RWPE2 (cell line): Measurements from ENCODE around the gene CWC25.

Experiments
- ATAC-seq: fragments of 200-7000 bp; cut with Tn5 transposase; 3 replicates; pipeline ENCODE4 v1.9.1; 2021; ENCODE audit warnings: low read depth
- DNase-seq: peaks from one replicate; pipeline ENCODE4 v3.0.0-alpha.2; 2020; ENCODE audit warnings: low spot score
- H3K27ac ChIP-seq: fragments of 450-650 bp; 2 replicates; pipeline ENCODE4 v1.5.1; 2017; ENCODE audit warnings: mild to moderate bottlenecking; ENCODE audit not compliant: poor library complexity, severe bottlenecking
- H3K27me3 ChIP-seq: fragments of 250-450 bp; sonication (Bioruptor Pico); 2 replicates; pipeline ENCODE4 v1.5.1; 2021; ENCODE audit warnings: mild to moderate bottlenecking, moderate library complexity; ENCODE audit not compliant: insufficient read depth, poor library complexity, severe bottlenecking
- H3K36me3 ChIP-seq: fragments of 250-450 bp; sonication (Bioruptor Pico); 2 replicates; pipeline ENCODE4 v1.5.1; 2020; ENCODE audit warnings: low read depth, mild to moderate bottlenecking, moderate library complexity
- H3K4me1 ChIP-seq: fragments of 250-450 bp; sonication (Bioruptor Pico); 2 replicates; pipeline ENCODE4 v1.5.1; 2021; ENCODE audit warnings: mild to moderate bottlenecking, moderate library complexity; ENCODE audit not compliant: insufficient read depth, poor library complexity, severe bottlenecking
- H3K4me3 ChIP-seq: fragments of 250-450 bp; sonication (Bioruptor Pico); 2 replicates; pipeline ENCODE4 v1.5.1; 2021; ENCODE audit warnings: mild to moderate bottlenecking, moderate library complexity; ENCODE audit not compliant: severe bottlenecking
- H3K9me3 ChIP-seq: fragments of 250-450 bp; sonication (Bioruptor Pico); 2 replicates; pipeline ENCODE4 v1.5.1; 2021; ENCODE audit warnings: mild to moderate bottlenecking, moderate library complexity; ENCODE audit not compliant: severe bottlenecking
- TF ChIP-seq, protein P1 (sequence below): fragments of 450-650 bp; IDR thresholded peaks from one replicate; pipeline ENCODE4 v1.5.1; 2017; ENCODE audit warnings: mild to moderate bottlenecking, moderate library complexity; ENCODE audit not compliant: poor library complexity, severe bottlenecking

The CWC25 gene

DNA sequence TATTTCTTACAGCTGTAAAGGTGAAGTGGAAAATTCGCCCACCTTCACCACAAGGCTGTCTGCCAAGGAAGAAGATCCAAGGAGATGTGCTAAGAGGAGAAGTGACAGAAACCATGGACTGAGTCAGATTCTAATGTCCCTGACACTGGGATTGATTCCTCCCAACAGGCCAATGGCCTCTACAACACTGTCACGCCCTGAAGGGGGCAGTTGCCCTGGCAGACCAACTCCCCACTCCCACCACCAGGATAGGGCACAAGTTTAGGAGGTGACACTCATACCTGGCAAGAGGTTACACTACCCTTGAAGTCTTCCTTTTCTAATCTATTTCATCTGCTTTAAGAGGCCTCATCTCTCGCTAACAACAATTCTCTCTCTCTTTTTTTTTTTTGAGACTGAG, 41.9 kb downstream of the CWC25 start:
- Histone ChIP-seq H3K4me1 (no peaks in the 10 kb centered on the region), H3K27me3 (no peaks in the 10 kb centered on the region), H3K9me3 (no peaks in the 10 kb centered on the region), H3K36me3 (peaks cover 75% of the 10 kb centered on the region), H3K4me3 (no peak overlapping the region), H3K27ac (no peak overlapping the region)
- no peak for ATAC-seq
- TF ChIP-seq, protein P1, sequence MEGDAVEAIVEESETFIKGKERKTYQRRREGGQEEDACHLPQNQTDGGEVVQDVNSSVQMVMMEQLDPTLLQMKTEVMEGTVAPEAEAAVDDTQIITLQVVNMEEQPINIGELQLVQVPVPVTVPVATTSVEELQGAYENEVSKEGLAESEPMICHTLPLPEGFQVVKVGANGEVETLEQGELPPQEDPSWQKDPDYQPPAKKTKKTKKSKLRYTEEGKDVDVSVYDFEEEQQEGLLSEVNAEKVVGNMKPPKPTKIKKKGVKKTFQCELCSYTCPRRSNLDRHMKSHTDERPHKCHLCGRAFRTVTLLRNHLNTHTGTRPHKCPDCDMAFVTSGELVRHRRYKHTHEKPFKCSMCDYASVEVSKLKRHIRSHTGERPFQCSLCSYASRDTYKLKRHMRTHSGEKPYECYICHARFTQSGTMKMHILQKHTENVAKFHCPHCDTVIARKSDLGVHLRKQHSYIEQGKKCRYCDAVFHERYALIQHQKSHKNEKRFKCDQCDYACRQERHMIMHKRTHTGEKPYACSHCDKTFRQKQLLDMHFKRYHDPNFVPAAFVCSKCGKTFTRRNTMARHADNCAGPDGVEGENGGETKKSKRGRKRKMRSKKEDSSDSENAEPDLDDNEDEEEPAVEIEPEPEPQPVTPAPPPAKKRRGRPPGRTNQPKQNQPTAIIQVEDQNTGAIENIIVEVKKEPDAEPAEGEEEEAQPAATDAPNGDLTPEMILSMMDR = no peak
- DNase-seq = no peak

DNA sequence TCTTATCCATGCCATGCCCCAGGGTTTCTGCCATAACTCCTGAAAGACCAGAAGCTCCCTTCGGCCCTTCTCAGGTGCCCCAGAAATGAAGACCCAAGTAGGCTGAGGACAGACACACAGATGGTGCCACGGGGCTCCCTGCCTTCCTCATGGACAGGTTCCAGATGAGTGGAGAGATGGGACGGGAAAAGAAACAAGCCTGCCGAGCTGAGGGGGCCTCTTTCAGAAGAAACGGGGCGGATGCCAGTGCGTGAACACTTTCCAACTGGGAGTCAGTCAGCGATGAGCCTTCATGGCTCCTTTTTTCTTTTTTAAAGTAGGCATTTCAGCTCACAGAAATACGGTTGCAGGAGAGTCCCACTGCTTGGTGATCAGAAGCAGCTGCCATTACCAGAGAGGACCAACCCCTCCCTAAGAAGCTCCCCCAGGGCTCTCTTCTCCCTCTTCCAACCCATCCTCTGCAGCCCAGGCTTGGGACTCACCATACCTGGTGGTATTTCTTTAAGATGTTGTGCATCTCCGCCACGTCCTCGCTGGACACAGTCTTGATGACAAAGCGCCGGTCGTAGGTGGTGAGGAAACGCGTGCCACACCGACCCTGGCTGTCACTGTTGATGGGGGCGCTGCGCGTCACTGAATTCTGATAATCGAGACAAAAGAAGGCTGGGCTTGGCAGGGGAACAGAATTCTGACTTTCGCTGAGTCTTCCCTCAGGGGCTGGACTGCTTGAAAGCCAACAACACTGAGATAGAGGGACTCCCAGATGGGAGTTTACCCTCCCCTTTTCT, 45.0 kb downstream of the CWC25 start:
- Histone ChIP-seq H3K4me1 (no peaks in the 10 kb centered on the region), H3K27me3 (no peaks in the 10 kb centered on the region), H3K36me3 (peaks cover 89% of the 10 kb centered on the region), H3K9me3 (no peaks in the 10 kb centered on the region), H3K4me3 (no peak overlapping the region), H3K27ac (no peak overlapping the region)
- ATAC-seq = no peak
- TF ChIP-seq, protein P1 = no peak
- DNase-seq = no peak

DNA sequence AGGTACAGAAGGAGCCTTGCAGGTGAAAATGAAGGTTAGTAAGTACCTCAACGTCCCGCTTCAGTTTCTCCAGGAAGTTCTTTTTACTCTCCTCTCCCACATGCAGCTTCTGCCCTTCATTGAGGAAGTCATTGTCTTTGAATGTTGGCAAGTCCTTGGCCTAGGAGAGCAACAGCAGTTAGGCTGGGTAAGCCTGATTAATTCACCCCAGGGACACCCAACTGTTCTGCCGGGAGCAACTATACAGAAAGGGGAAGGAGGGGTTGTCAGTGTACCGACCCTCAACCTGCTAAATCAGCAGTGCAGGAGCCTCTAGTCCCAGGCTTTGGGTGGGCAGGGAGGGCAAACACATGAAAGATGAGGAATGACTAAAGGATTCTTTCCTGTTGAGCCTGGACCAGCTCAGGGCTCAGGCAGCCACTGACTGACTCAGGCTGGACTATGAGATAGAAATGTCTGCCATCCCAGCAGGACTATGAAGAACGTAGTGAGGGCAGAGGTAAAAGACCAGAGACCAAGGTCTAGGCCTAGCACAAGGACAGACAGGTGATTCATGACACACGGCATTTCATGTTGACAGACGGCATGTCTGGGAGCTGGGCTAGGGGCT, 47.4 kb downstream of the CWC25 start:
- no peak overlapping the region for H3K27ac ChIP-seq
- H3K27me3 ChIP-seq = no peaks in the 10 kb centered on the region
- H3K36me3 ChIP-seq = peaks cover 89% of the 10 kb centered on the region
- ATAC-seq (no peak), DNase-seq (no peak)
- H3K4me1 ChIP-seq = no peaks in the 10 kb centered on the region
- TF ChIP-seq, protein P1 = no peak
- no peak overlapping the region for H3K4me3 ChIP-seq
- no peaks in the 10 kb centered on the region for H3K9me3 ChIP-seq

DNA sequence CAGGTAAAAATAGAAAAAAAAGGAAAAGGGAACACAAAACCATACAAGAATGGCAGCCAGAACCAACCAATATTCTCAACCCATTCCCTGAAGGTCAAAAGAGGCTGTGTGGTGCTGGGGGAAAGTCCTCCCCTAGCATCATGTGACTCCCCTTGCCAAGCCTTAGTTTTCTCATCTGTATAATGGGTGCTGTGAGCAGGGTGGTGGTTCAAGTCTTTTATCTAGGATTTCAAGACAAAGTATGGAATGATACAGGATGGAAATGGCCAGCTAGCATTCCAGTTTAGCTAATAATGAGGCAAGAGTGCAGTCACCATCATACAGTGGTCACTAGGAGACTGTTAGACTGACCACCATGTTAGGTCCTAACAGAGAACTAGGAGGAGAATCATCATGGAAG, 51.9 kb downstream of the CWC25 start:
- Histone ChIP-seq H3K27ac (no peak overlapping the region), H3K4me3 (no peak overlapping the region), H3K36me3 (peaks cover 91% of the 10 kb centered on the region), H3K4me1 (no peaks in the 10 kb centered on the region), H3K27me3 (no peaks in the 10 kb centered on the region), H3K9me3 (no peaks in the 10 kb centered on the region)
- TF ChIP-seq, protein P1 = no peak
- ATAC-seq (no peak), DNase-seq (no peak)

DNA sequence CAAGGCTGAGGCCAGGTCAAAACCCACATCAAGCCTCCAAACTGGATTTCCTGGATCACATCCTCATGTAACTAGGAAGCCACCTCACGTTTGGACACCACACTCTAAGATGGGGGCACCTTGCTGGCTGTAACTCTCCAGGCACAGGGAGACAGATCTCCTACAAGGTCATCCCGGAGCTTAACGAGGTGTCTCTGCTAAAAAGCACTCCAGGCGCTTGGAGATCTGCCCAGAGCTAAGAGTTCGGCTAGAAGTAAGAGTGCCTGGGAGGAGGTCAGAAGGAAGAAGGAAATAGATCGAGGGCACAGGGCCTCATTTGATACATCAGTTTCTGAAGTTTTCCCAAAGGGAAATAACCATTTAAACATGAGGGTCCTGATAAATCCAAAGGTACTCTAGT, 56.7 kb downstream of the CWC25 start:
- no peak overlapping the region for H3K4me3 ChIP-seq
- H3K36me3 ChIP-seq = peaks cover 85% of the 10 kb centered on the region
- DNase-seq = no peak
- no peaks in the 10 kb centered on the region for H3K27me3 ChIP-seq
- H3K9me3 ChIP-seq = no peaks in the 10 kb centered on the region
- TF ChIP-seq, protein P1 = no peak
- no peak for ATAC-seq
- no peak overlapping the region for H3K27ac ChIP-seq
- H3K4me1 ChIP-seq = no peaks in the 10 kb centered on the region
